ENCODE results near the gene TNFAIP8. TPM values are rescaled to one million over a fixed set of nuclear protein-coding genes. Genes with fewer than 3 reads are reported as not detected.

The TNFAIP8 gene
- total RNA-seq, 1 experiment from 2014 or later = 16.4 TPM

- no peaks in the 10 kb centered on the region for H3K9me3 ChIP-seq (ENCODE audit: insufficient read depth, low read depth)
- peaks cover 50% of the 10 kb centered on the region for H3K4me1 ChIP-seq (replicated peaks; ENCODE audit: insufficient read depth)
- TF ChIP-seq CTCF (conservative IDR thresholded peaks at IDR 0.05) (no peak), EZH2 (IDR thresholded peaks at IDR 0.05; ENCODE audit: low read depth) (no peak)
- H3F3A ChIP-seq (ENCODE audit: insufficient read depth, low read depth) = peaks cover 4% of the 10 kb centered on the region; the same call in 1 of the 2 replicates
- H3K4me3 ChIP-seq = no peak overlapping the region
- intact Hi-C loops (cut with micrococcal nuclease; ENCODE audit: unreplicated experiment) = no loop called here
- no peaks in the 10 kb centered on the region for H3K36me3 ChIP-seq (ENCODE audit: low read depth)
- CTCF ChIA-PET = no interaction called here
- H3K27ac ChIP-seq = peak overlapping the region; percentile 78; the same call in 1 of the 2 replicates
- H4K20me1 ChIP-seq (ENCODE audit: insufficient read depth) = no peaks in the 10 kb centered on the region
- peaks cover 32% of the 10 kb centered on the region for H3K79me2 ChIP-seq (ENCODE audit: low read depth)
- no TSS peak for BruUV-seq (replicated peaks)
- H3K4me2 ChIP-seq = 0 out of 2 replicates have a peak overlapping the region, but pooled peaks have one; percentile 99
- no peak overlapping the region for H2AFZ ChIP-seq
- H3K27me3 ChIP-seq (ENCODE audit: insufficient read depth, low read depth) = no peaks in the 10 kb centered on the region
- POLR2A ChIA-PET (ENCODE audit: unreplicated experiment) = no interaction called here
- no peaks in the 10 kb centered on the region for H3K9me2 ChIP-seq (ENCODE audit: insufficient read depth)
- no peak for DNase-seq
Measured at GRCh38 chr5:119353686-119354366, 2.0 kb upstream of the TNFAIP8 start.

GRCh38 chr5:119354537-119355243 lies 1.1 kb upstream of the TNFAIP8 start:
- H3K79me2 ChIP-seq (ENCODE audit: low read depth) = peaks cover 38% of the 10 kb centered on the region
- POLR2A ChIA-PET (ENCODE audit: unreplicated experiment) = no interaction called here
- H3K4me1 ChIP-seq (replicated peaks; ENCODE audit: insufficient read depth) = peaks cover 55% of the 10 kb centered on the region

More at GRCh38 chr5:119354537-119355243, 1.1 kb upstream of the TNFAIP8 start:
- Histone ChIP-seq H2AFZ (peak overlapping the region; percentile 48; the same call in 1 of the 2 replicates), H3F3A (ENCODE audit: insufficient read depth, low read depth) (peaks cover 5% of the 10 kb centered on the region; the same call in 1 of the 2 replicates), H3K36me3 (ENCODE audit: low read depth) (no peaks in the 10 kb centered on the region), H3K9me2 (ENCODE audit: insufficient read depth) (no peaks in the 10 kb centered on the region), H3K9me3 (ENCODE audit: insufficient read depth, low read depth) (no peaks in the 10 kb centered on the region), H3K4me2 (peak overlapping the region; percentile 99), H3K27ac (peak overlapping the region; percentile 78), H3K4me3 (peak overlapping the region; percentile 96), H4K20me1 (ENCODE audit: insufficient read depth) (no peaks in the 10 kb centered on the region), H3K27me3 (ENCODE audit: insufficient read depth, low read depth) (no peaks in the 10 kb centered on the region)
- intact Hi-C loops (cut with micrococcal nuclease; ENCODE audit: unreplicated experiment) = loop anchor here (5.0 kb wide), 1 partner anchor 52 kb away; no protein-coding TSS in a partner anchor
- CTCF ChIA-PET = interaction anchor here (3.5 kb wide), 1 partner anchor 57 kb away, joined by 10 read pairs; no protein-coding TSS in a partner anchor
- TF ChIP-seq EZH2 (IDR thresholded peaks at IDR 0.05; ENCODE audit: low read depth) = no peak
- TF ChIP-seq CTCF (conservative IDR thresholded peaks at IDR 0.05) = no peak
- no TSS peak for BruUV-seq (replicated peaks)
- DNase-seq = no peak
